Inflammatory macrophage treated with lipopolysaccharide for 4 hours (primary cell): Measurements from ENCODE around the gene MDC1.
A peak's percentile ranks its signal among the peaks of the same experiment; 100 is the strongest.
"Not testable (repeated sequence)": the region's sequence is repeated elsewhere in the genome, so short reads cannot be mapped to it uniquely, and the experiment has no call there.

Experiments
- DNase-seq: peaks from one replicate; pipeline ENCODE4 v3.0.0-alpha.2; 2020

The MDC1 gene

GRCh38 chr6:30678964-30679726 is 37.9 kb downstream of the MDC1 start:
- DNase-seq: peak; percentile 76

- DNase-seq: no peak
Measured at GRCh38 chr6:30676660-30677285, 40.3 kb downstream of the MDC1 start.

- DNase-seq: peak; percentile 97
Measured at GRCh38 chr6:30672445-30673253, 44.4 kb downstream of the MDC1 start, which contains the start of gene DHX16. TSS of gene DHX16 (minus strand) at chr6:30673006. CDS start at chr6:30672841, 165 bp downstream.

- no peak for DNase-seq
Measured at GRCh38 chr6:30670760-30671527, 46.1 kb downstream of the MDC1 start.

GRCh38 chr6:30666300-30666699 is 50.8 kb downstream of the MDC1 start:
- peak; percentile 51 for DNase-seq

- DNase-seq: no peak
Measured at GRCh38 chr6:30664994-30665767, 51.9 kb downstream of the MDC1 start.

GRCh38 chr6:30657922-30658321 is 59.2 kb downstream of the MDC1 start:
- not testable (repeated sequence) for DNase-seq

- no peak for DNase-seq
Measured at GRCh38 chr6:30657454-30657853, 59.6 kb downstream of the MDC1 start.

GRCh38 chr6:30656513-30656912 is 60.6 kb downstream of the MDC1 start:
- peak; percentile 76 for DNase-seq

- no peak for DNase-seq
Measured at GRCh38 chr6:30655743-30656094, 61.4 kb downstream of the MDC1 start.

- DNase-seq: no peak
Measured at GRCh38 chr6:30654798-30655742, 62.0 kb downstream of the MDC1 start.

- no peak for DNase-seq
Measured at GRCh38 chr6:30651143-30651542, 65.9 kb downstream of the MDC1 start.
